Fibroblast of pulmonary artery (primary cell): ENCODE data around the gene PLSCR1.
A peak's percentile ranks its signal among the peaks of the same experiment; 100 is the strongest.

Experiments used
- DNase-seq: peaks from one replicate; pipeline ENCODE4 v3.0.0-alpha.2; 2010; ENCODE audit warnings: low read depth
- H3K4me3 ChIP-seq: replicated peaks from 2 replicates; pipeline ENCODE4 v1.5.1; 2011; ENCODE audit warnings: low read depth, mild to moderate bottlenecking, control low read depth, low read length, moderate library complexity
- CTCF ChIP-seq: IDR thresholded peaks from 2 replicates; pipeline ENCODE4 v1.5.1; 2011; ENCODE audit warnings: mild to moderate bottlenecking, control low read depth, low read length, inconsistent platforms; ENCODE audit errors: missing control alignments

Gene PLSCR1

DNA sequence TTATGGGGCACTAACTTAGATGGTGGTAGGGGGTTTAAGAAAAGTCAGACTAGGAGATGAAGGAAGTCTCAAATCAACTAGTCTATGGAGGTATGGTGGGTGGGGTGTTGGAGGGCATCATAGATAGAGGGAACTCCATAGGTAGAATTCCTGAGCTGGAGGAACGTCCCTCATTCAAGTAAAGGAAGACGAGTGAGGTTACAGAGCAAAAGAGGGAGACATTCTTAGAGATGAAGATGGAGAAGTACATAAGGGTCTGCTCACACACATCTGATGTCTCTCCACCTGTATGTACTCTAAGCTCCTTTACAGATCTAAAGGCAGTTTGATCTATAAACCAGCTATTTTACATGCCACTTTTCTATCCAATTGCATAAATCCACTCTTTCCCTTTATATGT, 1.4 kb downstream of the PLSCR1 start:
- H3K4me3 ChIP-seq, result peak overlapping the region; percentile 78
- TF ChIP-seq CTCF, result no peak
- peak; percentile 46 for DNase-seq

DNA sequence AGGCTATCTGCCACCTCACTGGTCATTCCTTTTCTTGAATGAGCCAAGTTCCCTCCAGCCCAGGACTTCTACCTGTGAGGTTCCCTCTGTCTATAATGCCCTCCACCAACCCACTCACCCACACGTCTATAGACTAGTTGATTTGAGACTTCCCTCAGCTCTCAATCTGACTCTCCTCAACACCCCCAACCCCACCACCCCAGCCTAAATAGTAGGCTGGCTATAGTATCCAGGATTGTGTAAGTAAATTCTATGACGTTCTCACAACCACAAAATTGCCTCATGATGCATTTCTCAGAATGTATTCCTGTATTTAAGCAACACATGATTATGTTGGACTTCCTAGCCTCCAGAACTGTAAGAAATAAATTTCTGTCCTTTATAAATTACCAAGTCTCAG, 2.2 kb downstream of the PLSCR1 start:
- TF ChIP-seq CTCF, result no peak
- H3K4me3 ChIP-seq, result peak overlapping the region; percentile 78
- DNase-seq, result peak; percentile 86

DNA sequence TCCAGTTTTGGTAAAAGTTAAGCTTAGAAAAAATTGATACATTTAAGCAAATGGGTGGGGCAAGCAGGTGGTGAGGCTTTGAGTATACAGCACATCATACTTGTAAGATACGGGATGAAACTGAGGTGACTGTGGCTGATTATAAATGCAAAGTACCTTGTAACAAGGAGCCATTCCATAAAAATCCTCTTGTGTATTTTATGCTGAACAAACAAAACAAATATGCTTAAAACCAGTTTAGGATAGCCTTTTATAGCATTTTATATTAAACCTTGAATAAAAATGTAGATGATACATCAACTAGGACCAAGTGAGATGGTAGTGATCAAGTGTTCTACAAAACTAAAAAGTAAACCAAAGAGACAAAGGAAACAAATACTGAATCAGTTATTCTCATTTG, 3.4 kb downstream of the PLSCR1 start:
- no peak for TF ChIP-seq CTCF
- peak overlapping the region; percentile 78 for H3K4me3 ChIP-seq
- DNase-seq, result no peak

DNA sequence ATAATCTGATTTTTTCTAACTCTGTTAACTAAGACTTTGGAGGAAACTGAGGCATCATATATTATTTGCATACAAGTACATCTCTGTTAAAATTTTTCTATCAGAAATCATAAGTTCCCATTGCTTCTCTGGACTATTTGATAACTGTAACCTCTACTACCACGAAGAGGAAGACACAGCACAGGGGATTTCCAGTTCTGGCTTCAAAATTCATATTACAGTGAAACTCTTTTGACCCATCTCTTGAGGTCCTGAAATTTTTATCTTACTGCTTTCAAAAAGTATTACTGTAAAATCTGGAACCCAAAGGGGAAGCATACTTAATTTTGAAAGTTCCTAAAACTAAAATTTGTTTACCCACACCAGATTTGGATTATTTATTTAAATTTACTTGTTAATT, 4.2 kb downstream of the PLSCR1 start:
- DNase-seq, result no peak
- no peak for TF ChIP-seq CTCF
- peak overlapping the region; percentile 78 for H3K4me3 ChIP-seq

DNA sequence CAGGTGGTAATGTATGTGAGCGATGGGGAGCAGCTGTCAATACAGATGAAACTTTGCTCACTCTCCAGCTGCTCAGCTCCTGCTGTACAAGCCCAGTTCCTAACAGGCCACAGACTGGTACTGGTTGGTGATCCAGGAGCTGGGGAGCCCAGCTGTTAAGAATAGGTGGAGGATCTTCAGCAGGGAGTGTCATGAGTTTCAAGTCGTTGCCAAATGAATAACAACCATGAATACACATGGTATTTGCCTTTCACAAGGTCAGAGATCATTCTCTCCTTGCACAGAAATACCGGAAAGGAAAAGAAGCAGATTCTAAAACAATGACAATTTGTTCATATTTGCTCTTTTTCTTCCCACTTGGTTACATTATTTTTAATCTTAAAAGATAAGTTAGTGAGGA, 5.1 kb downstream of the PLSCR1 start:
- TF ChIP-seq CTCF, result no peak
- peak overlapping the region; percentile 2 for H3K4me3 ChIP-seq
- peak; percentile 47 for DNase-seq

DNA sequence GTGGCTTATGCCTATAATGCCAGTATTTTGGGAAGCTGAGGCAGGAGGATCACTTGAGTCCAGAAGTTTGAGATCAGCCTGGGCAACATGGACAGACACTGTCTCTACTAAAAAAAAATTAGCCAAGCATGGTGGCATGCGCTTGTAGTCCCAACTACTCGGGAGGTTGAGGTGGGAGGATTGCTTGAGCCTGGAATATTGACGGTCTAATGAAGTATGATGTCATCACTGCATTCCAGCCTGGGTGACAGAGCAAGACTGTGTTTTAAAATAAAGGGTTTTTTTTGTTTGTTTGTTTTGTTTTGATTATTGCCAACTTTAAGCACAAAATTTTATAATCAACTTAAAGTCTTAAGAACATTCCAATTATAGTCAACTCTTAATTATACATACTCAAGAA, 6.8 kb downstream of the PLSCR1 start:
- no peak for TF ChIP-seq CTCF
- no peak overlapping the region for H3K4me3 ChIP-seq
- peak; percentile 47 for DNase-seq

- peak overlapping the region; percentile 13 for H3K4me3 ChIP-seq
- TF ChIP-seq CTCF, result no peak
- peak; percentile 76 for DNase-seq
Measured at GRCh38 chr3:146536681-146537080, 7.7 kb downstream of the PLSCR1 start.
